IMR-90 (cell line): ENCODE results near the gene METTL14. TPM values are rescaled to one million over a fixed set of nuclear protein-coding genes. Genes with fewer than 3 reads are reported as not detected.

Experiments
- ATAC-seq: fragments of 200-7000 bp; cut with Tn5 transposase; 2 replicates; pipeline ENCODE4 v1.9.1; 2020; ENCODE audit warnings: low read depth, mild to moderate bottlenecking, moderate library complexity
- BruUV-seq: library from RNA; stranded (reverse); fragments of 400-500 nt; replicated peaks from 2 replicates; lab custom pipeline; 2021; lab: Mats Ljungman, UMichigan
- CTCF ChIA-PET: fragments of 300-600 bp; formaldehyde crosslinking; extraction: SDS; loops from one replicate; lab custom pipeline; 2021; ENCODE audit warnings: antibody characterized with exemption; lab: Yijun Ruan, JAX
- POLR2A ChIA-PET: fragments of 300-600 bp; sonication (Branson Sonifier 250); formaldehyde crosslinking; loops from one replicate; lab custom pipeline; 2022; ENCODE audit warnings: antibody characterized with exemption; ENCODE audit not compliant: unreplicated experiment; lab: Charles Lee
- DNase-seq: peaks from one replicate; pipeline ENCODE4 v3.0.0; 2013
- H2AFZ ChIP-seq: replicated peaks from 2 replicates; pipeline ENCODE3; 2013; ENCODE audit warnings: low read length, mild to moderate bottlenecking; ENCODE audit not compliant: poor library complexity
- H2AK5ac ChIP-seq: 2 replicates; pipeline ENCODE4 v1.6.1; 2013; ENCODE audit warnings: low read depth, low read length, inconsistent platforms
- H2AK9ac ChIP-seq: replicated peaks from 2 replicates; pipeline ENCODE3; 2013; ENCODE audit warnings: mild to moderate bottlenecking, low read depth, low read length, moderate library complexity; ENCODE audit not compliant: poor library complexity
- H2BK120ac ChIP-seq: 2 replicates; pipeline ENCODE4 v1.6.1; 2013; ENCODE audit warnings: low read depth, low read length, inconsistent platforms
- H2BK15ac ChIP-seq: 3 replicates; pipeline ENCODE4 v1.6.1; 2013; ENCODE audit warnings: low read depth, low read length, inconsistent platforms
- H2BK20ac ChIP-seq: 2 replicates; pipeline ENCODE4 v1.6.1; 2013; ENCODE audit warnings: low read depth, mild to moderate bottlenecking, inconsistent platforms, low read length, moderate library complexity
- H2BK5ac ChIP-seq: 2 replicates; pipeline ENCODE4 v1.6.1; 2013; ENCODE audit warnings: mild to moderate bottlenecking, low read depth, low read length, inconsistent platforms; ENCODE audit not compliant: poor library complexity, severe bottlenecking
- H3K14ac ChIP-seq: replicated peaks from 2 replicates; pipeline ENCODE4 v1.6.1; 2013; ENCODE audit warnings: low read depth, low read length, inconsistent platforms
- H3K18ac ChIP-seq: 2 replicates; pipeline ENCODE4 v1.6.1; 2013; ENCODE audit warnings: low read depth, low read length, control low read depth
- H3K23ac ChIP-seq: 2 replicates; pipeline ENCODE4 v1.6.1; 2013; ENCODE audit warnings: low read depth, low read length, inconsistent platforms
- H3K27ac ChIP-seq: 2 replicates; pipeline ENCODE4 v1.5.1; 2013; ENCODE audit warnings: mild to moderate bottlenecking, control low read depth, low read length; ENCODE audit not compliant: insufficient read depth
- H3K27me3 ChIP-seq: 2 replicates; pipeline ENCODE4 v1.6.1; 2013; ENCODE audit warnings: low read length; ENCODE audit not compliant: control insufficient read depth, insufficient read depth
- H3K36me3 ChIP-seq: 2 replicates; pipeline ENCODE4 v1.6.1; 2013; ENCODE audit warnings: low read length, mixed read lengths; ENCODE audit not compliant: control insufficient read depth, insufficient read depth
- H3K4ac ChIP-seq: 2 replicates; pipeline ENCODE4 v1.6.1; 2013; ENCODE audit warnings: low read depth, low read length, inconsistent platforms
- H3K4me1 ChIP-seq: 2 replicates; pipeline ENCODE4 v1.6.1; 2013; ENCODE audit warnings: low read length, mixed read lengths; ENCODE audit not compliant: control insufficient read depth, insufficient read depth
- H3K4me2 ChIP-seq: 2 replicates; pipeline ENCODE4 v1.6.1; 2013; ENCODE audit warnings: low read depth, mild to moderate bottlenecking, control low read depth, low read length, moderate library complexity
- H3K4me3 ChIP-seq: 2 replicates; pipeline ENCODE4 v1.5.1; 2013; ENCODE audit warnings: low read depth, mild to moderate bottlenecking, control low read depth, low read length, moderate library complexity; ENCODE audit not compliant: insufficient read depth
- H3K56ac ChIP-seq: 2 replicates; pipeline ENCODE4 v1.6.1; 2013; ENCODE audit warnings: low read length, inconsistent platforms; ENCODE audit not compliant: insufficient read depth; ENCODE audit errors: extremely low read depth
- H3K79me1 ChIP-seq, 2 experiments: 2 replicates each; pipeline ENCODE4 v1.6.1; 2013; ENCODE audit warnings: low read length in 2 of 2, inconsistent platforms in 1 of 2, low read depth in 1 of 2
- H3K9ac ChIP-seq: 2 replicates; pipeline ENCODE4 v1.6.1; 2013; ENCODE audit warnings: low read depth, low read length, control low read depth
- H3K9me1 ChIP-seq: 2 replicates; pipeline ENCODE4 v1.6.1; 2013; ENCODE audit warnings: low read length, inconsistent platforms; ENCODE audit not compliant: insufficient read depth
- H3K9me3 ChIP-seq: 2 replicates; pipeline ENCODE4 v1.6.1; 2013; ENCODE audit warnings: low read length; ENCODE audit not compliant: control insufficient read depth, insufficient read depth
- H4K20me1 ChIP-seq: 2 replicates; pipeline ENCODE4 v1.6.1; 2013; ENCODE audit warnings: low read length, inconsistent platforms; ENCODE audit not compliant: insufficient read depth
- H4K5ac ChIP-seq: 2 replicates; pipeline ENCODE4 v1.6.1; 2013; ENCODE audit warnings: mild to moderate bottlenecking, low read depth, low read length, control low read depth
- H4K8ac ChIP-seq, 2 experiments: 2 replicates each; pipeline ENCODE4 v1.6.1; 2013; ENCODE audit warnings: low read depth in 2 of 2, low read length in 2 of 2, control low read depth in 1 of 2, inconsistent platforms in 1 of 2
- H4K91ac ChIP-seq: 2 replicates; pipeline ENCODE4 v1.6.1; 2013; ENCODE audit warnings: low read depth, low read length, inconsistent platforms; ENCODE audit not compliant: insufficient read depth
- BHLHE40 ChIP-seq: fragments of 150-350 bp; IDR thresholded peaks from 2 replicates; pipeline ENCODE4 v1.6.1; 2016; ENCODE audit warnings: mild to moderate bottlenecking, low read depth, low read length
- CEBPB ChIP-seq: IDR thresholded peaks from 2 replicates; pipeline ENCODE4 v1.6.1; 2012; ENCODE audit warnings: low read depth, low read length, improper control_type of control experiment
- CHD1 ChIP-seq: IDR thresholded peaks from 2 replicates; pipeline ENCODE4 v1.6.1; 2012; ENCODE audit warnings: low read depth, low read length, improper control_type of control experiment
- ELK1 ChIP-seq: fragments of 150-350 bp; IDR thresholded peaks from 2 replicates; pipeline ENCODE4 v1.6.1; 2016; ENCODE audit warnings: low read depth, mild to moderate bottlenecking, low read length, moderate library complexity, borderline replicate concordance
- FOS ChIP-seq: fragments of 150-350 bp; IDR thresholded peaks from 2 replicates; pipeline ENCODE4 v1.6.1; 2016; ENCODE audit warnings: low read depth, low read length
- MAZ ChIP-seq: IDR thresholded peaks from 2 replicates; pipeline ENCODE4 v1.6.1; 2012; ENCODE audit warnings: low read depth, mild to moderate bottlenecking, low read length, improper control_type of control experiment, moderate library complexity, borderline replicate concordance
- MXI1 ChIP-seq: IDR thresholded peaks from 2 replicates; pipeline ENCODE4 v1.6.1; 2012; ENCODE audit warnings: low read depth, mild to moderate bottlenecking, low read length, moderate library complexity, borderline replicate concordance
- NFE2L2 ChIP-seq: fragments of 150-350 bp; IDR thresholded peaks from 2 replicates; pipeline ENCODE4 v1.6.1; 2016; ENCODE audit warnings: low read depth, mild to moderate bottlenecking, low read length
- POLR2A ChIP-seq: IDR thresholded peaks from 2 replicates; pipeline ENCODE4 v1.6.1; 2012; ENCODE audit warnings: mild to moderate bottlenecking, low read depth, low read length
- RAD21 ChIP-seq: IDR thresholded peaks from 2 replicates; pipeline ENCODE4 v1.6.1; 2012; ENCODE audit warnings: low read length, improper control_type of control experiment
- RCOR1 ChIP-seq: IDR thresholded peaks from 2 replicates; pipeline ENCODE4 v1.6.1; 2012; ENCODE audit warnings: mild to moderate bottlenecking, low read length, improper control_type of control experiment; ENCODE audit not compliant: insufficient replicate concordance
- RFX5 ChIP-seq: IDR thresholded peaks from 2 replicates; pipeline ENCODE4 v1.8.0; 2012; ENCODE audit warnings: low read depth, mild to moderate bottlenecking, low read length, moderate library complexity
- SMC3 ChIP-seq: fragments of 150-350 bp; IDR thresholded peaks from 2 replicates; pipeline ENCODE4 v1.6.1; 2016; ENCODE audit warnings: low read depth, mild to moderate bottlenecking, antibody characterized with exemption, low read length, moderate library complexity
- dilution Hi-C: fragments of 300-500 bp; cut with HindIII; formaldehyde crosslinking; loops from one replicate; pipeline ENCODE4 v1.14.3; 2018; ENCODE audit warnings: low sequenced_read_pairs; ENCODE audit not compliant: unreplicated experiment
- in situ Hi-C: fragments of 300-500 bp; cut with MboI; formaldehyde crosslinking; loops from 3 replicates; pipeline ENCODE4 v1.14.3; 2019; ENCODE audit warnings: low sequenced_read_pairs, inconsistent platforms, mixed read lengths
- intact Hi-C: fragments of 100-400 bp; cut with micrococcal nuclease; formaldehyde crosslinking; loops from 2 replicates; pipeline ENCODE4 v1.10.0; 2022
- polyA plus RNA-seq, 3 experiments: library from polyadenylated mRNA; depleted of rRNA; stranded (reverse); fragments of >200 nt; gene quantifications; 2 replicates each; pipeline ENCODE4 v1.2.3, GENCODE V29; 2012; ENCODE audit warnings: low replicate concordance in 1 of 3
- total RNA-seq: library from RNA; depleted of rRNA; stranded (reverse); fragments of >200 nt; gene quantifications from 2 replicates; pipeline ENCODE4 v1.2.3, GENCODE V29; 2012
- TF ChIP-seq, protein P1 (sequence below): conservative IDR thresholded peaks from 2 replicates; pipeline ENCODE4 v1.5.1; 2012; ENCODE audit warnings: mild to moderate bottlenecking, low read depth, low read length, improper control_type of control experiment
- TF ChIP-seq, protein P2 (sequence below): fragments of 150-350 bp; IDR thresholded peaks from 2 replicates; pipeline ENCODE4 v1.6.1; 2017; ENCODE audit warnings: mild to moderate bottlenecking, antibody characterized with exemption, low read length, low read depth

Gene METTL14
- total and polyA plus RNA-seq, 2 of the 4 experiments (the other 2 are of a cell fraction) = 5.0 to 9.3 TPM

GRCh38 chr4:118730683-118731082, 45.5 kb downstream of the METTL14 start:
- dilution Hi-C loops = no loop called here
- POLR2A ChIA-PET = no interaction called here
- no peak overlapping the region for H3K4me2 ChIP-seq

More at GRCh38 chr4:118730683-118731082, 45.5 kb downstream of the METTL14 start:
- H3K4me1 ChIP-seq = peaks cover 3% of the 10 kb centered on the region
- no peak overlapping the region for H4K8ac ChIP-seq
- no peak overlapping the region for H4K5ac ChIP-seq
- H3K14ac ChIP-seq = no peak overlapping the region
- no peak overlapping the region for H2BK20ac ChIP-seq
- no TSS peak for BruUV-seq
- peaks cover 45% of the 10 kb centered on the region for H3K36me3 ChIP-seq
- no peaks in the 10 kb centered on the region for H3K27me3 ChIP-seq
- H4K20me1 ChIP-seq = peaks cover 12% of the 10 kb centered on the region; the same call in 1 of the 2 replicates
- peak overlapping the region; percentile 58 for H2BK5ac ChIP-seq
- H2AK5ac ChIP-seq = no peak overlapping the region
- H3K9me1 ChIP-seq = peaks cover 8% of the 10 kb centered on the region; the same call in 1 of the 2 replicates
- H2BK120ac ChIP-seq = no peak overlapping the region
- H3K23ac ChIP-seq = peak overlapping the region; percentile 45; the same call in 1 of the 2 replicates
- no peak overlapping the region for H2BK15ac ChIP-seq
- intact Hi-C loops = no loop called here
- H3K79me1 ChIP-seq = peaks cover 20 to 50% of the 10 kb centered on the region in 2 experiments
- no peak overlapping the region for H3K9ac ChIP-seq
- no peak overlapping the region for H3K27ac ChIP-seq
- H2AK9ac ChIP-seq = no peak overlapping the region
- H3K4ac ChIP-seq = no peak overlapping the region
- no peak overlapping the region for H3K18ac ChIP-seq
- no peak overlapping the region for H4K91ac ChIP-seq
- peak; percentile 28 for DNase-seq
- in situ Hi-C loops = no loop called here
- H3K4me3 ChIP-seq = no peak overlapping the region
- no peaks in the 10 kb centered on the region for H3K9me3 ChIP-seq
- H3K56ac ChIP-seq = no peak overlapping the region
- TF ChIP-seq, protein P1, sequence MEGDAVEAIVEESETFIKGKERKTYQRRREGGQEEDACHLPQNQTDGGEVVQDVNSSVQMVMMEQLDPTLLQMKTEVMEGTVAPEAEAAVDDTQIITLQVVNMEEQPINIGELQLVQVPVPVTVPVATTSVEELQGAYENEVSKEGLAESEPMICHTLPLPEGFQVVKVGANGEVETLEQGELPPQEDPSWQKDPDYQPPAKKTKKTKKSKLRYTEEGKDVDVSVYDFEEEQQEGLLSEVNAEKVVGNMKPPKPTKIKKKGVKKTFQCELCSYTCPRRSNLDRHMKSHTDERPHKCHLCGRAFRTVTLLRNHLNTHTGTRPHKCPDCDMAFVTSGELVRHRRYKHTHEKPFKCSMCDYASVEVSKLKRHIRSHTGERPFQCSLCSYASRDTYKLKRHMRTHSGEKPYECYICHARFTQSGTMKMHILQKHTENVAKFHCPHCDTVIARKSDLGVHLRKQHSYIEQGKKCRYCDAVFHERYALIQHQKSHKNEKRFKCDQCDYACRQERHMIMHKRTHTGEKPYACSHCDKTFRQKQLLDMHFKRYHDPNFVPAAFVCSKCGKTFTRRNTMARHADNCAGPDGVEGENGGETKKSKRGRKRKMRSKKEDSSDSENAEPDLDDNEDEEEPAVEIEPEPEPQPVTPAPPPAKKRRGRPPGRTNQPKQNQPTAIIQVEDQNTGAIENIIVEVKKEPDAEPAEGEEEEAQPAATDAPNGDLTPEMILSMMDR = no peak
- TF ChIP-seq CHD1 (no peak), FOS (no peak), MAZ (no peak), MXI1 (no peak), POLR2A (no peak), BHLHE40 (no peak), CEBPB (no peak), SMC3 (no peak), RCOR1 (no peak), ELK1 (no peak), RFX5 (no peak), NFE2L2 (no peak), RAD21 (no peak)
- TF ChIP-seq, protein P2, sequence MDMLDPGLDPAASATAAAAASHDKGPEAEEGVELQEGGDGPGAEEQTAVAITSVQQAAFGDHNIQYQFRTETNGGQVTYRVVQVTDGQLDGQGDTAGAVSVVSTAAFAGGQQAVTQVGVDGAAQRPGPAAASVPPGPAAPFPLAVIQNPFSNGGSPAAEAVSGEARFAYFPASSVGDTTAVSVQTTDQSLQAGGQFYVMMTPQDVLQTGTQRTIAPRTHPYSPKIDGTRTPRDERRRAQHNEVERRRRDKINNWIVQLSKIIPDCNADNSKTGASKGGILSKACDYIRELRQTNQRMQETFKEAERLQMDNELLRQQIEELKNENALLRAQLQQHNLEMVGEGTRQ = no peak
- H2AFZ ChIP-seq = no peak overlapping the region
- CTCF ChIA-PET = interaction anchor here (1.2 kb wide), 1 partner anchor 11 kb away, joined by 5 read pairs; no protein-coding TSS in a partner anchor
- no peak for ATAC-seq
